Natural killer cell (primary cell): ENCODE results near the gene SIGLEC6. TPM values are rescaled to one million over a fixed set of nuclear protein-coding genes. Genes with fewer than 3 reads are reported as not detected.

Source experiments
- ATAC-seq, 3 donors: fragments of 150-1000 bp in 2 of 3; fragments of 200-7000 bp in 1 of 3; cut with Tn5 transposase; 1 replicate in 1 of 3; 2 replicates in 2 of 3; pipeline ENCODE4 v1.10.0; 2021; ENCODE audit warnings: mild to moderate bottlenecking in 2 of 3, moderate library complexity in 2 of 3
- DNase-seq, 2 donors: peaks; one replicate each; pipeline versions ENCODE4 v3.0.0 to v3.0.0-alpha.2; 2013 to 2021; ENCODE audit warnings: mixed read lengths in 1 of 2
- H3K27ac ChIP-seq: one replicate; pipeline ENCODE4 v1.5.1; 2013; ENCODE audit warnings: mild to moderate bottlenecking, low read length
- H3K27me3 ChIP-seq: one replicate; pipeline ENCODE4 v1.6.1; 2013; ENCODE audit warnings: low read length; ENCODE audit not compliant: control insufficient read depth, insufficient read depth
- H3K36me3 ChIP-seq: one replicate; pipeline ENCODE4 v1.6.1; 2013; ENCODE audit warnings: low read length; ENCODE audit not compliant: control insufficient read depth, insufficient read depth
- H3K4me1 ChIP-seq: one replicate; pipeline ENCODE4 v1.6.1; 2013; ENCODE audit warnings: low read length; ENCODE audit not compliant: control insufficient read depth, insufficient read depth
- H3K4me3 ChIP-seq: one replicate; pipeline ENCODE4 v1.5.1; 2013; ENCODE audit warnings: low read length
- H3K9me3 ChIP-seq: one replicate; pipeline ENCODE4 v1.6.1; 2013; ENCODE audit warnings: low read length; ENCODE audit not compliant: control insufficient read depth, insufficient read depth
- H3K27ac Mint-ChIP-seq, 2 donors: one replicate each; pipeline ENCODE4 v1.8.0; 2022; ENCODE audit warnings: mild to moderate bottlenecking in 2 of 2, mixed read lengths in 2 of 2, moderate library complexity in 1 of 2
- H3K27me3 Mint-ChIP-seq, 2 donors: one replicate each; pipeline ENCODE4 v1.8.0; 2022; ENCODE audit warnings: low read depth in 2 of 2, mixed read lengths in 2 of 2
- H3K36me3 Mint-ChIP-seq: one replicate; pipeline ENCODE4 v1.8.0; 2022; ENCODE audit warnings: mixed read lengths
- H3K4me1 Mint-ChIP-seq, 2 donors: one replicate each; pipeline ENCODE4 v1.8.0; 2022; ENCODE audit warnings: mixed read lengths in 2 of 2
- H3K4me3 Mint-ChIP-seq: one replicate; pipeline ENCODE4 v1.8.0; 2022; ENCODE audit warnings: mild to moderate bottlenecking, moderate library complexity, mixed read lengths
- H3K9me3 Mint-ChIP-seq, 2 donors: one replicate each; pipeline ENCODE4 v1.8.0; 2022; ENCODE audit warnings: mixed read lengths in 2 of 2
- WGBS: methylation state at CpG from one replicate; pipeline ENCODE4 v1.1.7; 2013; ENCODE audit warnings: missing lambda C conversion rate; ENCODE audit not compliant: insufficient coverage; 5-methylcytosine and 5-hydroxymethylcytosine counted together
- intact Hi-C: fragments of 100-400 bp; cut with micrococcal nuclease; formaldehyde crosslinking; loops from one replicate; pipeline ENCODE4 v1.14.2; 2022
- total RNA-seq, 4 donors: library from RNA; stranded (reverse); fragments of 120-200 nt in 1 of 4; gene quantifications; one replicate each; pipeline versions ENCODE4 v1.2.3 to v1.2.4, GENCODE V29; 2013 to 2022
- TF ChIP-seq, protein P1 (sequence below): fragments of 200-600 bp; IDR thresholded peaks from one replicate; pipeline ENCODE4 v1.8.0; 2022; ENCODE audit warnings: antibody characterized with exemption

The SIGLEC6 gene
- total RNA-seq, 3 donors from 2014 or later (not counting 1 experiment from before 2014, with no cell fraction given): 0.25 to 2.4 (median 0.59) TPM

DNA sequence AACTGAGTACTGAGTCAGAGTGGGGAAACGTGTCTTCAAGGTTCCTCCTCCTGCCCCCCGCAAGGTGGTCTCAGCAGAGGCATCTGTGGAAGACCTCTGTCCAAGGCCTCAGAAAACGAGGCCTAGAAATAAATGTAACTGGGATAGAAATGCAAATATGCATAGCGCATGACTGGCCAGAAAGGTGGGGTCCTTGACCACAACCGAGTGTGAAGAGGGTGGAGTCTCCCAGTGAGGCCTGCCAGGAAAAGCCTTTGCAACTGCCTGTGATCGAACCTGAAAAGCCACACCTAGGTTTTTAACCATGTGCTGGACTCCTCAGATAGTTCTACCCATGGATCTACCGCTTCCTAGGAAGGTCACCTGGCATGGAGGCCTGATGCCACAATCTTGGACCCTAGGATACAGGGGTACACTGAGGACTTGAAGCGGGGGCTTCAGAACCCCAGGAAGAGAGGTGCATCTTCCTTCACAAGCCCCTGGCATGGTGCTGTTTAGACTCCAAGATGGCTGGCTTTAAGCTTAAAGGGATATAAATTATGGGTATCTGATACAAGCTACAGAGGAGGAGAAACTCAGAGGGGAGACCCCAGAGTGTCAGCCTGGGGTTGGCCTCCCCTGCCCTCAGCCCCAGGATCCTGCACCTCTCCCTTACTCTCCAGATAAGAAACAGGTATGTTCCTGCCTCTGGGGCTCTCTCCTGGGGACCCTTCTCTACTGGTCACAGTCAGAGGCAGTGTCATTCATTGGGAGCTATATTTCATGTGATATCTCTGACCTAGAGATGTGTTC is 18.3 kb upstream of the SIGLEC6 start:
- intact Hi-C loops: no loop called here
- H3K4me3 Mint-ChIP-seq: peak overlapping the region; percentile 47
- WGBS: 44% methylated on average over 8 of the region's 8 CpGs
- DNase-seq (no peak), ATAC-seq (no peak)
- H3K27me3 ChIP-seq: no peaks in the 10 kb centered on the region
- no peaks in the 10 kb centered on the region for H3K36me3 Mint-ChIP-seq
- H3K27me3 Mint-ChIP-seq: peaks cover 14 to 29% of the 10 kb centered on the region in 2 donors
- peaks cover 48% of the 10 kb centered on the region for H3K4me1 ChIP-seq
- H3K4me1 Mint-ChIP-seq: peaks cover 28 to 49% of the 10 kb centered on the region in 2 donors
- H3K27ac Mint-ChIP-seq: no peak overlapping the region
- TF ChIP-seq, protein P1, sequence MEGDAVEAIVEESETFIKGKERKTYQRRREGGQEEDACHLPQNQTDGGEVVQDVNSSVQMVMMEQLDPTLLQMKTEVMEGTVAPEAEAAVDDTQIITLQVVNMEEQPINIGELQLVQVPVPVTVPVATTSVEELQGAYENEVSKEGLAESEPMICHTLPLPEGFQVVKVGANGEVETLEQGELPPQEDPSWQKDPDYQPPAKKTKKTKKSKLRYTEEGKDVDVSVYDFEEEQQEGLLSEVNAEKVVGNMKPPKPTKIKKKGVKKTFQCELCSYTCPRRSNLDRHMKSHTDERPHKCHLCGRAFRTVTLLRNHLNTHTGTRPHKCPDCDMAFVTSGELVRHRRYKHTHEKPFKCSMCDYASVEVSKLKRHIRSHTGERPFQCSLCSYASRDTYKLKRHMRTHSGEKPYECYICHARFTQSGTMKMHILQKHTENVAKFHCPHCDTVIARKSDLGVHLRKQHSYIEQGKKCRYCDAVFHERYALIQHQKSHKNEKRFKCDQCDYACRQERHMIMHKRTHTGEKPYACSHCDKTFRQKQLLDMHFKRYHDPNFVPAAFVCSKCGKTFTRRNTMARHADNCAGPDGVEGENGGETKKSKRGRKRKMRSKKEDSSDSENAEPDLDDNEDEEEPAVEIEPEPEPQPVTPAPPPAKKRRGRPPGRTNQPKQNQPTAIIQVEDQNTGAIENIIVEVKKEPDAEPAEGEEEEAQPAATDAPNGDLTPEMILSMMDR: no peak
- H3K4me3 ChIP-seq: peak overlapping the region; percentile 19
- peaks cover 0 to 2% of the 10 kb centered on the region in 2 donors for H3K9me3 Mint-ChIP-seq
- no peaks in the 10 kb centered on the region for H3K9me3 ChIP-seq
- no peak overlapping the region for H3K27ac ChIP-seq
- no peaks in the 10 kb centered on the region for H3K36me3 ChIP-seq

DNA sequence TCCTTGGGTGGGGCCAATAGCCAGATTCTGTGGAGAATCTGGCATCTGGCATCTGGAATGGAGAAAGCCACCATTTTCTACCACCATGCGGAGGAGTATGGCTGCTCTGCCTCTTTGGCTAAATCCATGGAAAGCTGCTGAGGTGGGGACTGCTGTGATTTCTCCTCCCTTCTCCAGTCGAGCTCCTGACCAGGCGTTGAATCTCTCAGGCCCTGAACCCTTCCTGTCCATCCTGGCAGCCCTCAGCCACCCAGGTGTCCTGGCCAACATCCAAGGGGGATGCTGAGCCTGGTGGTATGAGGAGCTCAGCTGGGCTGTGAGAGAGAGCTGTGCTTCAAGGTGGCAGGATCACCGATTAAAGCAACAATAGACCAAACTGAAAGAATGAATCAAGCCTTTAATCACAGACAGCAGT is 17.4 kb upstream of the SIGLEC6 start:
- intact Hi-C loops: no loop called here
- Histone ChIP-seq H3K4me3 (no peak overlapping the region), H3K27ac (peak overlapping the region; percentile 11), H3K36me3 (no peaks in the 10 kb centered on the region), H3K27me3 (no peaks in the 10 kb centered on the region), H3K9me3 (no peaks in the 10 kb centered on the region), H3K4me1 (peaks cover 48% of the 10 kb centered on the region)
- H3K27ac Mint-ChIP-seq: no peak overlapping the region
- TF ChIP-seq, protein P1: no peak
- DNase-seq: no peak
- ATAC-seq: no peak
- H3K36me3 Mint-ChIP-seq: no peaks in the 10 kb centered on the region
- no peak overlapping the region for H3K4me3 Mint-ChIP-seq
- peaks cover 9 to 21% of the 10 kb centered on the region in 2 donors for H3K27me3 Mint-ChIP-seq
- peaks cover 0 to 2% of the 10 kb centered on the region in 2 donors for H3K9me3 Mint-ChIP-seq
- H3K4me1 Mint-ChIP-seq: peaks cover 28 to 49% of the 10 kb centered on the region in 2 donors
- WGBS: 85% methylated on average over 4 of the region's 4 CpGs

DNA sequence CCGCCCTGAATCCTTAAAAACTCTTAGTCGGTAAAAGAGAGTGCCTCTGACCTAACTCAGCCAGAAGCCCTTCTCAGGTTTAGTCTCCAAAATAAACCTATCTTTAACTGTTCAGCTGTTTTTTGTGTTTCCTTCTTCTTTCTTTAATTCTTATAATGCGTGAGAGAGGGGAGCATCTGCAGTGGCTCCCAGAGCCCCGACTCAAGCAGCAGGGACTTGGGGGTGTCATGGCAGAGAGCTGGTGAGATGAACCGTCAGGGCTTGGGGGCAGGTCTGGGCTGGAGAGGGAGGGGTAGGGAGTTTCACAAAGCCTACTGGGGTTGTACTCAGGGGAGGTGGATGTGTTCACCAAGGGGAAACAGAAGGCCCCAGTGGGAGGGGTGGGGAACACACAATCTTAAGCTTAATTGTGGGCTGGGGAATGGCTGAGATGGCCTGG is 16.8 kb upstream of the SIGLEC6 start:
- H3K4me3 Mint-ChIP-seq: no peak overlapping the region
- TF ChIP-seq, protein P1: no peak
- Histone ChIP-seq H3K36me3 (no peaks in the 10 kb centered on the region), H3K27ac (no peak overlapping the region), H3K4me1 (peaks cover 47% of the 10 kb centered on the region), H3K9me3 (no peaks in the 10 kb centered on the region), H3K27me3 (no peaks in the 10 kb centered on the region), H3K4me3 (no peak overlapping the region)
- DNase-seq: no peak
- peaks cover 0 to 2% of the 10 kb centered on the region in 2 donors for H3K9me3 Mint-ChIP-seq
- no peak for ATAC-seq
- peaks cover 11 to 21% of the 10 kb centered on the region in 2 donors for H3K27me3 Mint-ChIP-seq
- H3K36me3 Mint-ChIP-seq: no peaks in the 10 kb centered on the region
- H3K4me1 Mint-ChIP-seq: peaks cover 28 to 49% of the 10 kb centered on the region in 2 donors
- WGBS: 60% methylated on average over 5 of the region's 5 CpGs
- intact Hi-C loops: no loop called here
- H3K27ac Mint-ChIP-seq: no peak overlapping the region
